Lung (tissue), 12 donors: ENCODE results near the gene C2orf80. TPM values are rescaled to one million over a fixed set of nuclear protein-coding genes. Genes with fewer than 3 reads are reported as not detected.

Experiments
- ATAC-seq: fragments of 200-7000 bp; cut with Tn5 transposase; one replicate; pipeline ENCODE4 v1.9.1; 2020; ENCODE audit warnings: moderate number of reproducible peaks; ENCODE audit not compliant: insufficient read depth, low FRiP score
- DNase-seq, 3 donors: peaks; one replicate each; pipeline ENCODE4 v3.0.0-alpha.2; 2013 to 2017
- H3K27ac ChIP-seq, 2 donors: one replicate each; pipeline ENCODE4 v1.5.1; 2013; ENCODE audit warnings: mild to moderate bottlenecking in 2 of 2, moderate library complexity in 2 of 2, control low read depth in 1 of 2, inconsistent platforms in 1 of 2, low read depth in 1 of 2, low read length in 1 of 2
- H3K27me3 ChIP-seq, 3 donors: one replicate each; pipeline ENCODE4 v1.5.1; 2013; ENCODE audit warnings: low read length in 2 of 3; ENCODE audit not compliant: control insufficient read depth in 3 of 3, insufficient read depth in 3 of 3
- H3K36me3 ChIP-seq, 4 donors: one replicate each; pipeline ENCODE4 v1.5.1; 2013; ENCODE audit warnings: low read length in 4 of 4, mild to moderate bottlenecking in 1 of 4, moderate library complexity in 1 of 4; ENCODE audit not compliant: control insufficient read depth in 4 of 4, insufficient read depth in 4 of 4
- H3K4me1 ChIP-seq, 5 donors: one replicate each; pipeline ENCODE4 v1.5.1; 2013; ENCODE audit warnings: low read length in 5 of 5, mild to moderate bottlenecking in 2 of 5, moderate library complexity in 1 of 5; ENCODE audit not compliant: control insufficient read depth in 5 of 5, insufficient read depth in 5 of 5
- H3K4me3 ChIP-seq: one replicate; pipeline ENCODE4 v1.5.1; 2013; ENCODE audit warnings: mild to moderate bottlenecking, control low read depth, moderate library complexity
- H3K9ac ChIP-seq, 2 donors: one replicate each; pipeline ENCODE4 v1.5.1; 2013; ENCODE audit warnings: low read length in 2 of 2, control low read depth in 1 of 2; ENCODE audit not compliant: insufficient read depth in 1 of 2
- H3K9me3 ChIP-seq, 4 donors: one replicate each; pipeline ENCODE4 v1.5.1; 2013; ENCODE audit warnings: low read length in 3 of 4, mild to moderate bottlenecking in 1 of 4, moderate library complexity in 1 of 4; ENCODE audit not compliant: control insufficient read depth in 4 of 4, insufficient read depth in 3 of 4
- CTCF ChIP-seq: IDR thresholded peaks from 2 replicates; pipeline ENCODE4 v1.5.1; 2012; ENCODE audit warnings: mild to moderate bottlenecking; ENCODE audit errors: control extremely low read depth, extremely low read depth
- WGBS, 2 donors: extraction: QIAGEN DNeasy Blood & Tissue Kit; methylation state at CpG; one replicate each; pipeline ENCODE4 v1.1.7; 2013; 5-methylcytosine and 5-hydroxymethylcytosine counted together
- polyA plus RNA-seq, 2 donors: library from polyadenylated mRNA; stranded (reverse); fragments of 200-250 nt; gene quantifications; one replicate each; pipeline ENCODE4 v1.2.1, GENCODE V29; 2013
- total RNA-seq, 2 donors: library from RNA; depleted of rRNA in 1 of 2; stranded (reverse); fragments of >200 nt in 1 of 2; gene quantifications; one replicate each; pipeline ENCODE4 v1.2.1, GENCODE V29; 2014 to 2021
- donor health status: control.
- donor health status: control.
- donor health status: Bipolar disorder and iron deficiency.
- donor health status: healthy.
- donor health status: DM: yes; HTN: yes; CAD: no.

C2orf80 gene
- total and polyA plus RNA-seq, 4 donors = 0.18 to 0.25 TPM; not detected in 2

DNA sequence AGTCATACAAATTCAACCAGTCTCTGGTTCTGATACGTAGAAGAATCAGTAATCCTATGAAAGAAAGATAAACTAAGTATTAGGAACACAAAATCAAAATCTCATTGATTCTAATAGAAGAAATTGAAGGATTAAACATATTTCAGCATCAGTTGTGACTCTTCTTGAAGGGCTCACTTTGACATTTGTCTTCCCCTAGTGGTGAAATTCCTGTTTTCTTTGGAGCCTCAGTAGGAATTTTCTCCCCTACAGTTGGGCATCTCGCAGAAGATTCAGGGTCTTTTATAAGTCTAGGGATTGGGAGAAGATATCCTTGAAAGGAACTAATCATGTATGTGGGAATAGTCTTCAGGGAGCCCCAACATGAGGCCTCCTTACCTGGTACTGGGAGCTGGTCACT is 41.0 kb downstream of the C2orf80 start:
- TF ChIP-seq CTCF = no peak
- H3K9ac ChIP-seq = no peak overlapping the region
- H3K4me1 ChIP-seq = no peaks in the 10 kb centered on the region
- DNase-seq (no peak), ATAC-seq (no peak)
- WGBS, 2 donors = 73 to 88% methylated on average over 2 of the region's 2 CpGs
- no peaks in the 10 kb centered on the region for H3K27me3 ChIP-seq
- no peak overlapping the region for H3K27ac ChIP-seq
- H3K4me3 ChIP-seq = no peak overlapping the region
- H3K36me3 ChIP-seq = no peaks in the 10 kb centered on the region
- peaks cover 0 to 3% (median 0%) of the 10 kb centered on the region in 4 donors for H3K9me3 ChIP-seq

DNA sequence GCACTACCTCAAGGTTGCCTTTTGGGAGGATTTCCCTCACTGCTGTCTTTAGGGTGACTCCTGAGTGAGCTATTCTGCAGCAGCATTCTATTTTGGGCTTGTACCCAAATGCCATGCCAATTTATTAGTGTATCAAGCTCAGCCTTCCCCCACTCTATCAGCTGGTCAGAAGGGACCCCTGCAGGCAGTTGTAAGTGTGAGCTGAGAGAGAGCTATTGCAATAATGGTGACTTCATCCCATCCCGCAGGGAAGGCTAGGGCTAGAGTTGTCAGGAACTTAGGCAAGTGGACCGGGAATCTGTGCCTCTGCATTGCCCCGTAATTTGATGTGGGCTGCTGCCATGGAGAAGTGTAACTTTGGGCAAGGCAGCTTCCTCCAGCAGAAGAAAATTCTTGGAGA is 42.1 kb downstream of the C2orf80 start:
- Histone ChIP-seq H3K27ac (no peak overlapping the region), H3K9ac (no peak overlapping the region), H3K4me3 (no peak overlapping the region), H3K27me3 (no peaks in the 10 kb centered on the region), H3K9me3 (peaks cover 0 to 3% (median 0%) of the 10 kb centered on the region in 4 donors), H3K36me3 (no peaks in the 10 kb centered on the region), H3K4me1 (no peaks in the 10 kb centered on the region)
- ATAC-seq (no peak), DNase-seq (no peak)
- no peak for TF ChIP-seq CTCF
- 76 to 86% methylated on average over 3 of the region's 3 CpGs for WGBS, 2 donors

DNA sequence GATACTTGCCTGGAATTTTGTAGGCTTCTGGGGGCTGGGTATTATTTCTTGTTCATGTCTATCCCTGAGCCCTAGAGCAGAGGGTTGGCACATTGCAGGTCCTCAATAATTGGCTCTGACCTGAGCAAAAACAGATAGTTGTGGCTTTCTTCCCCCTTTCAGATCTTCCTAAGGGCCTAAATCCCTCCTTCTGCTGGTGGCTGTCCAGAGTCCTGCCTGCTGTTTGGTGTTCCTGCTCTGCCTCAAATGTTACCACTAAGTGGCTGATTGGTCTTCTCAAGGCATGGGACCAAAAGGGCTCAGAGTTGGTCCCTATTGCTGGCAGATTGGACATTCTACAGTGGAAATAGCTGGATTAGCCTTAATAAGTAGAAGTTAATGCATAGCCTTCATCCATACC is 42.8 kb downstream of the C2orf80 start:
- Histone ChIP-seq H3K9me3 (peaks cover 0 to 3% (median 0%) of the 10 kb centered on the region in 4 donors), H3K4me1 (no peaks in the 10 kb centered on the region), H3K4me3 (no peak overlapping the region), H3K27me3 (no peaks in the 10 kb centered on the region), H3K36me3 (no peaks in the 10 kb centered on the region), H3K27ac (no peak overlapping the region), H3K9ac (no peak overlapping the region)
- ATAC-seq (no peak), DNase-seq (no peak)
- no peak for TF ChIP-seq CTCF

GRCh38 chr2:208146006-208146405 is 43.8 kb downstream of the C2orf80 start, which contains the start of gene CRYGB:
Gene CRYGB, minus strand, starts transcription at chr2:208146158. Its CDS starts 38 bp downstream, at chr2:208146120.
- Histone ChIP-seq H3K9ac (no peak within 1 kb of the TSS), H3K27me3 (no peaks in the 10 kb centered on the region), H3K4me3 (no peak within 1 kb of the TSS), H3K9me3 (peaks cover 0 to 3% (median 0%) of the 10 kb centered on the region in 4 donors), H3K4me1 (no peaks in the 10 kb centered on the region), H3K27ac (no peak within 1 kb of the TSS), H3K36me3 (no peaks in the 10 kb centered on the region)
- no peak for TF ChIP-seq CTCF
- 64 to 88% methylated on average over 6 of the region's 6 CpGs for WGBS, 2 donors
- ATAC-seq (no peak), DNase-seq (no peak)
